ENCODE data around the gene HEMK1.

- TF ChIP-seq FOXA1 (IDR thresholded peaks at IDR 0.05) (no peak), CTCF (IDR thresholded peaks at IDR 0.05; ENCODE audit: low read depth, low read length, missing input control) (no peak), RXRA (IDR thresholded peaks at IDR 0.05) (no peak), TAF1 (conservative IDR thresholded peaks at IDR 0.05) (no peak), HNF4G (IDR thresholded peaks at IDR 0.05) (no peak), GABPA (IDR thresholded peaks at IDR 0.05 in 1 of 2, conservative IDR thresholded peaks at IDR 0.05 in 1 of 2) (no peak), RAD21 (IDR thresholded peaks at IDR 0.05) (no peak), HNF4A (conservative IDR thresholded peaks at IDR 0.05) (no peak), REST (IDR thresholded peaks at IDR 0.05) (no peak), EGR1 (IDR thresholded peaks at IDR 0.05; ENCODE audit: low read depth in 2 of 2) (no peak)
- TF ChIP-seq, protein P1, sequence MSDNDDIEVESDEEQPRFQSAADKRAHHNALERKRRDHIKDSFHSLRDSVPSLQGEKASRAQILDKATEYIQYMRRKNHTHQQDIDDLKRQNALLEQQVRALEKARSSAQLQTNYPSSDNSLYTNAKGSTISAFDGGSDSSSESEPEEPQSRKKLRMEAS (IDR thresholded peaks at IDR 0.05) = no peak
- TF ChIP-seq, protein P2, sequence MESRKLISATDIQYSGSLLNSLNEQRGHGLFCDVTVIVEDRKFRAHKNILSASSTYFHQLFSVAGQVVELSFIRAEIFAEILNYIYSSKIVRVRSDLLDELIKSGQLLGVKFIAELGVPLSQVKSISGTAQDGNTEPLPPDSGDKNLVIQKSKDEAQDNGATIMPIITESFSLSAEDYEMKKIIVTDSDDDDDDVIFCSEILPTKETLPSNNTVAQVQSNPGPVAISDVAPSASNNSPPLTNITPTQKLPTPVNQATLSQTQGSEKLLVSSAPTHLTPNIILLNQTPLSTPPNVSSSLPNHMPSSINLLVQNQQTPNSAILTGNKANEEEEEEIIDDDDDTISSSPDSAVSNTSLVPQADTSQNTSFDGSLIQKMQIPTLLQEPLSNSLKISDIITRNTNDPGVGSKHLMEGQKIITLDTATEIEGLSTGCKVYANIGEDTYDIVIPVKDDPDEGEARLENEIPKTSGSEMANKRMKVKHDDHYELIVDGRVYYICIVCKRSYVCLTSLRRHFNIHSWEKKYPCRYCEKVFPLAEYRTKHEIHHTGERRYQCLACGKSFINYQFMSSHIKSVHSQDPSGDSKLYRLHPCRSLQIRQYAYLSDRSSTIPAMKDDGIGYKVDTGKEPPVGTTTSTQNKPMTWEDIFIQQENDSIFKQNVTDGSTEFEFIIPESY (IDR thresholded peaks at IDR 0.05) = no peak
Observed at GRCh38 chr3:50534681-50535330, 34.5 kb upstream of the HEMK1 start.

Data from liver (tissue), 3 donors.